Neural cell (in vitro differentiated cells): ENCODE data around the gene GRIK2. TPM values are rescaled to one million over a fixed set of nuclear protein-coding genes. Genes with fewer than 3 reads are reported as not detected.

Source experiments
- H2AFZ ChIP-seq: fragments of 200-600, 300-800 bp; sonication (generic), shearing (Covaris generic); 2 replicates; pipeline ENCODE4 v1.6.0; 2014; ENCODE audit warnings: low read depth, mild to moderate bottlenecking, antibody characterized with exemption, low read length, moderate library complexity
- H3F3A ChIP-seq: fragments of 200-600 bp; shearing (Covaris generic); 2 replicates; pipeline ENCODE4 v1.6.1; 2016; ENCODE audit warnings: mild to moderate bottlenecking, moderate library complexity, mixed read lengths, antibody characterized with exemption, low read length; ENCODE audit not compliant: insufficient read depth, poor library complexity, severe bottlenecking
- H3K27ac ChIP-seq: fragments of 200-600, 300-800 bp; sonication (generic), shearing (Covaris generic); 2 replicates; pipeline ENCODE4 v1.5.1; 2014; ENCODE audit warnings: mild to moderate bottlenecking, low read length, moderate library complexity
- H3K27me3 ChIP-seq: fragments of 300-800, 200-600 bp; sonication (generic), shearing (Covaris generic); 2 replicates; pipeline ENCODE4 v1.6.0; 2014; ENCODE audit warnings: mild to moderate bottlenecking, low read depth, low read length, moderate library complexity; ENCODE audit not compliant: insufficient read depth
- H3K36me3 ChIP-seq: fragments of 300-800, 200-600 bp; sonication (generic), shearing (Covaris generic); 2 replicates; pipeline ENCODE4 v1.5.1; 2014; ENCODE audit warnings: mild to moderate bottlenecking, antibody characterized with exemption, low read length, moderate library complexity; ENCODE audit not compliant: insufficient read depth
- H3K4me2 ChIP-seq: fragments of 300-800, 200-600 bp; sonication (generic), shearing (Covaris generic); 2 replicates; pipeline ENCODE4 v1.6.0; 2014; ENCODE audit warnings: mild to moderate bottlenecking, low read length
- H3K4me3 ChIP-seq: fragments of 300-800, 200-600 bp; sonication (generic), shearing (Covaris generic); 2 replicates; pipeline ENCODE4 v1.5.1; 2014; ENCODE audit warnings: mild to moderate bottlenecking, low read length, moderate library complexity
- H3K79me2 ChIP-seq: fragments of 200-600 bp; shearing (Covaris generic); replicated peaks from 2 replicates; pipeline ENCODE4 v1.6.0; 2014; ENCODE audit warnings: mild to moderate bottlenecking, low read length, moderate library complexity; ENCODE audit not compliant: insufficient read depth
- H3K9ac ChIP-seq: fragments of 300-800, 200-600 bp; sonication (generic), shearing (Covaris generic); 2 replicates; pipeline ENCODE4 v1.6.1; 2016; ENCODE audit warnings: mild to moderate bottlenecking, low read length, mixed read lengths
- H3K9me2 ChIP-seq: fragments of 200-600 bp; shearing (Covaris generic); 2 replicates; pipeline ENCODE4 v1.6.1; 2016; ENCODE audit warnings: mild to moderate bottlenecking, low read length, mixed read lengths; ENCODE audit not compliant: insufficient read depth
- H3K9me3 ChIP-seq: fragments of 200-600, 300-800 bp; sonication (generic), shearing (Covaris generic); 2 replicates; pipeline ENCODE4 v1.6.1; 2016; ENCODE audit warnings: mild to moderate bottlenecking, mixed run types, low read length, moderate library complexity, mixed read lengths
- H4K20me1 ChIP-seq: fragments of 200-600 bp; shearing (Covaris generic); 2 replicates; pipeline ENCODE4 v1.6.1; 2016; ENCODE audit warnings: mild to moderate bottlenecking, mixed run types; ENCODE audit not compliant: insufficient read depth
- CTCF ChIP-seq: fragments of 450-650 bp; IDR thresholded peaks from 2 replicates; pipeline ENCODE4 v1.5.1; 2014; ENCODE audit warnings: antibody characterized with exemption, mild to moderate bottlenecking, moderate library complexity; ENCODE audit not compliant: poor library complexity, severe bottlenecking
- EP300 ChIP-seq: fragments of 450-650 bp; conservative IDR thresholded peaks from 2 replicates; pipeline ENCODE4 v1.6.1; 2014; ENCODE audit warnings: antibody characterized with exemption, mild to moderate bottlenecking, moderate library complexity; ENCODE audit not compliant: poor library complexity, severe bottlenecking
- EZH2 ChIP-seq: fragments of 200-600, 300-800 bp; shearing (Covaris generic), sonication (generic); IDR thresholded peaks from 2 replicates; pipeline ENCODE4 v1.6.1; 2014; ENCODE audit warnings: antibody characterized with exemption, low read length, borderline replicate concordance, mild to moderate bottlenecking; ENCODE audit not compliant: insufficient read depth, poor library complexity, severe bottlenecking
- MXI1 ChIP-seq: fragments of 450-650 bp; conservative IDR thresholded peaks from 2 replicates; pipeline ENCODE4 v1.6.1; 2014; ENCODE audit warnings: antibody characterized with exemption, mild to moderate bottlenecking; ENCODE audit not compliant: poor library complexity, severe bottlenecking
- POLR2AphosphoS5 ChIP-seq: IDR thresholded peaks from 2 replicates; pipeline ENCODE4 v1.6.1; 2012
- RAD21 ChIP-seq: fragments of 450-650 bp; conservative IDR thresholded peaks from 2 replicates; pipeline ENCODE4 v1.6.1; 2014; ENCODE audit warnings: antibody characterized with exemption, mild to moderate bottlenecking, moderate library complexity
- REST ChIP-seq: IDR thresholded peaks from 2 replicates; pipeline ENCODE4 v1.6.1; 2012; ENCODE audit warnings: borderline replicate concordance
- SMC3 ChIP-seq: fragments of 450-650 bp; conservative IDR thresholded peaks from 2 replicates; pipeline ENCODE4 v1.6.1; 2014; ENCODE audit warnings: antibody characterized with exemption, mild to moderate bottlenecking, moderate library complexity; ENCODE audit not compliant: poor library complexity
- TAF1 ChIP-seq: IDR thresholded peaks from 2 replicates; pipeline ENCODE4 v1.6.1; 2012; ENCODE audit warnings: low read depth
- polyA plus RNA-seq: library from polyadenylated mRNA; depleted of rRNA; stranded (reverse); fragments of >200 nt; gene quantifications from 2 replicates; pipeline ENCODE4 v1.2.3, GENCODE V29; 2014

GRIK2 gene
- polyA plus RNA-seq, 1 donor from 2014 or later = 106 TPM

- no peaks in the 10 kb centered on the region for H3K27me3 ChIP-seq
- H3K9ac ChIP-seq = no peak overlapping the region
- H4K20me1 ChIP-seq = no peaks in the 10 kb centered on the region
- TF ChIP-seq MXI1 (no peak), CTCF (no peak), SMC3 (no peak), EP300 (no peak), REST (no peak), POLR2AphosphoS5 (no peak), RAD21 (no peak), TAF1 (no peak), EZH2 (no peak)
- no peak overlapping the region for H3K27ac ChIP-seq
- no peaks in the 10 kb centered on the region for H3K36me3 ChIP-seq
- no peak overlapping the region for H3K4me3 ChIP-seq
- H3K9me3 ChIP-seq = no peaks in the 10 kb centered on the region
- no peaks in the 10 kb centered on the region for H3K9me2 ChIP-seq
- no peak overlapping the region for H2AFZ ChIP-seq
- H3K79me2 ChIP-seq = no peaks in the 10 kb centered on the region
- no peaks in the 10 kb centered on the region for H3F3A ChIP-seq
- no peak overlapping the region for H3K4me2 ChIP-seq
Measured at GRCh38 chr6:101879782-101880181, 486.3 kb downstream of the GRIK2 start.

- no peaks in the 10 kb centered on the region for H4K20me1 ChIP-seq
- H3K9me2 ChIP-seq = no peaks in the 10 kb centered on the region
- no peak overlapping the region for H3K9ac ChIP-seq
- no peak overlapping the region for H3K4me3 ChIP-seq
- H3K4me2 ChIP-seq = no peak overlapping the region
- no peaks in the 10 kb centered on the region for H3K79me2 ChIP-seq
- no peaks in the 10 kb centered on the region for H3F3A ChIP-seq
- TF ChIP-seq MXI1 (no peak), EP300 (no peak), CTCF (no peak), TAF1 (no peak), REST (no peak), EZH2 (no peak), SMC3 (no peak), POLR2AphosphoS5 (no peak), RAD21 (no peak)
- H3K36me3 ChIP-seq = no peaks in the 10 kb centered on the region
- no peaks in the 10 kb centered on the region for H3K27me3 ChIP-seq
- no peak overlapping the region for H3K27ac ChIP-seq
- no peaks in the 10 kb centered on the region for H3K9me3 ChIP-seq
- H2AFZ ChIP-seq = no peak overlapping the region
Measured at GRCh38 chr6:101883505-101883904, 490.0 kb downstream of the GRIK2 start.
